ENCODE results near the gene MVB12A. TPM values are rescaled to one million over a fixed set of nuclear protein-coding genes. Genes with fewer than 3 reads are reported as not detected.

Gene MVB12A
- total and polyA plus RNA-seq, 10 of the 15 experiments (the other 5 are each of a cell fraction or from before 2014, with no cell fraction given), result 1.2 to 47.6 (median 26.3) TPM

DNA sequence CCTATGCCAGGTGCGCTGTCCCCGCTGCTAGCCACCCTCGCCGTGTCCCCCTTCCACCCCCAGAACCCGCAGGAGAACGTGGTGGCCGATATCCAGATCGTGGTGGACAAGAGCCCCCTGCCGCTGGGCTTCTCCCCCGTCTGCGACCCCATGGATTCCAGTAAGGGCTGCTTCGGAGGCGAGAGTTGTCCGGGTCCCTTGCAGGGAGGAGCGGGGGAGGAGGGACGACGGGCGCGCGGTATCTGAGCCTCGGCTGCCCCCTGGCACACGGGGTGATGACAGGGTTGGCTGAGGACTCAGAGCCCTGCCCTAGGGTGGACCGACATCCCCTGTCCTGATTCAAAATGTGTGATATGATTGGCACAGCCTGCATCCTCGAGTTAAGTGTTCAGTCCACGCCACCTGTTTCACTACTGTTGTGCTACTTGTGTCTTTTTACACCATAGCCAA lies 653 bp downstream of the MVB12A start (continued):
- no peak for TF ChIP-seq TCF12 (IDR thresholded peaks at IDR 0.05; ENCODE audit: low read depth, low read length)

DNA sequence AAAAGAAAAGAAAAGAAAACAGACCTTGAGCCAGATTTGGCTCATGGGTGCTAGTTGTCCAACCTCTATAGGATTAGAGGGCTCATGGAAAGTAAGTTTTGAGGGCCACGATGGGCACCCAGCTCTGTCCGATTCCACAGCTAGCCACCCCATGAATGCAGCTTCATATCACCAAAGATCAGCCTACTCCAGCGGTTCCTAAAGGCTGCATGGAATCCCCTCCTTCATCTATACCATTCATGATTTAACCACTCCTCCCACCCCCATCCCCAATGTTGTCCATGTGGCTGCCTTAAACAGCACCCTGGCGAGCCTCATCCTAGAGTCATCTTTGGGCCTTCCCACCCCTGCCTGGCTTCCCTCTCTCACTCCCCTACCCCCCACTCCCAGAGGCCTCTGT lies 2.1 kb downstream of the MVB12A start:
- FAIRE-seq, result no peak
- intact Hi-C loops (cut with micrococcal nuclease; ENCODE audit: unreplicated experiment), result no loop called here

More for the DNA sequence above, 2.1 kb downstream of the MVB12A start:
- WGBS (ENCODE audit: insufficient coverage, insufficient replicate concordance, low lambda C conversion rate, missing lambda C conversion rate), result 96% methylated on average over 4 of the region's 4 CpGs
- Histone ChIP-seq H3K9ac (ENCODE audit: control insufficient read depth, insufficient read depth, low read length) (no peak overlapping the region), H2AFZ (ENCODE audit: control insufficient read depth, low read depth, low read length) (no peak overlapping the region), H3K27me3 (replicated peaks in 1 of 2; ENCODE audit: control insufficient read depth in 2 of 2, insufficient read depth in 2 of 2, low read length in 1 of 2) (no peaks in the 10 kb centered on the region), H3K4me3 (no peak overlapping the region), H3K4me1 (ENCODE audit: control insufficient read depth, insufficient read depth, low read length) (peaks cover 3% of the 10 kb centered on the region; the same call in 1 of the 2 replicates), H3K9me3 (replicated peaks; ENCODE audit: control insufficient read depth, insufficient read depth, low read length) (no peaks in the 10 kb centered on the region), H3K4me2 (ENCODE audit: control insufficient read depth, insufficient read depth) (no peak overlapping the region), H3K27ac (ENCODE audit: control insufficient read depth, insufficient read depth) (no peak overlapping the region), H3K79me2 (ENCODE audit: control insufficient read depth, insufficient read depth, low read length) (peaks cover 2% of the 10 kb centered on the region; the same call in 1 of the 2 replicates), H3K36me3 (ENCODE audit: control insufficient read depth in 2 of 2, insufficient read depth in 2 of 2, low read length in 1 of 2) (no peaks in the 10 kb centered on the region), H4K20me1 (ENCODE audit: control insufficient read depth, insufficient read depth) (no peaks in the 10 kb centered on the region)
- ATAC-seq (no peak), DNase-seq (ENCODE audit: low read depth, low spot score) (no peak)
- ChIA-PET CTCF (no interaction called here), SMC1A (ENCODE audit: uncharacterized antibody, unreplicated experiment) (no interaction called here), RAD21 (ENCODE audit: unreplicated experiment) (no interaction called here), POLR2A (interaction anchor here (0.5 to 4.3 kb wide), 2 partner anchors 16 to 72 kb away, joined by 3 to 46 read pairs; partner anchors contain the start of gene BST2)
- in situ Hi-C loops (cut with MboI), result no loop called here
- no TSS peak for BruUV-seq (replicated peaks)
- TF ChIP-seq, protein P1, sequence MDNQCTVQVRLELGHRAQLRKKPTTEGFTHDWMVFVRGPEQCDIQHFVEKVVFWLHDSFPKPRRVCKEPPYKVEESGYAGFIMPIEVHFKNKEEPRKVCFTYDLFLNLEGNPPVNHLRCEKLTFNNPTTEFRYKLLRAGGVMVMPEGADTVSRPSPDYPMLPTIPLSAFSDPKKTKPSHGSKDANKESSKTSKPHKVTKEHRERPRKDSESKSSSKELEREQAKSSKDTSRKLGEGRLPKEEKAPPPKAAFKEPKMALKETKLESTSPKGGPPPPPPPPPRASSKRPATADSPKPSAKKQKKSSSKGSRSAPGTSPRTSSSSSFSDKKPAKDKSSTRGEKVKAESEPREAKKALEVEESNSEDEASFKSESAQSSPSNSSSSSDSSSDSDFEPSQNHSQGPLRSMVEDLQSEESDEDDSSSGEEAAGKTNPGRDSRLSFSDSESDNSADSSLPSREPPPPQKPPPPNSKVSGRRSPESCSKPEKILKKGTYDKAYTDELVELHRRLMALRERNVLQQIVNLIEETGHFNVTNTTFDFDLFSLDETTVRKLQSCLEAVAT (IDR thresholded peaks at IDR 0.05), result no peak
- TF ChIP-seq RFX5 (IDR thresholded peaks at IDR 0.05; ENCODE audit: low read depth, low read length) (no peak), STAT3 (IDR thresholded peaks at IDR 0.05; ENCODE audit: low read depth, low read length) (no peak), RB1 (IDR thresholded peaks at IDR 0.05; ENCODE audit: borderline replicate concordance) (no peak), IKZF1 (conservative IDR thresholded peaks at IDR 0.05) (no peak), CREM (IDR thresholded peaks at IDR 0.05; ENCODE audit: low read depth) (no peak), RCOR1 (conservative IDR thresholded peaks at IDR 0.05; ENCODE audit: low read depth, low read length) (no peak), GABPA (IDR thresholded peaks at IDR 0.05; ENCODE audit: low read depth) (no peak)
- TF ChIP-seq, protein P2, sequence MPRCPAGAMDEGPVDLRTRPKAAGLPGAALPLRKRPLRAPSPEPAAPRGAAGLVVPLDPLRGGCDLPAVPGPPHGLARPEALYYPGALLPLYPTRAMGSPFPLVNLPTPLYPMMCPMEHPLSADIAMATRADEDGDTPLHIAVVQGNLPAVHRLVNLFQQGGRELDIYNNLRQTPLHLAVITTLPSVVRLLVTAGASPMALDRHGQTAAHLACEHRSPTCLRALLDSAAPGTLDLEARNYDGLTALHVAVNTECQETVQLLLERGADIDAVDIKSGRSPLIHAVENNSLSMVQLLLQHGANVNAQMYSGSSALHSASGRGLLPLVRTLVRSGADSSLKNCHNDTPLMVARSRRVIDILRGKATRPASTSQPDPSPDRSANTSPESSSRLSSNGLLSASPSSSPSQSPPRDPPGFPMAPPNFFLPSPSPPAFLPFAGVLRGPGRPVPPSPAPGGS (IDR thresholded peaks at IDR 0.05; ENCODE audit: borderline replicate concordance, insufficient read depth, low read depth, low read length, poor library complexity, severe bottlenecking), result no peak
- TF ChIP-seq, protein P3, sequence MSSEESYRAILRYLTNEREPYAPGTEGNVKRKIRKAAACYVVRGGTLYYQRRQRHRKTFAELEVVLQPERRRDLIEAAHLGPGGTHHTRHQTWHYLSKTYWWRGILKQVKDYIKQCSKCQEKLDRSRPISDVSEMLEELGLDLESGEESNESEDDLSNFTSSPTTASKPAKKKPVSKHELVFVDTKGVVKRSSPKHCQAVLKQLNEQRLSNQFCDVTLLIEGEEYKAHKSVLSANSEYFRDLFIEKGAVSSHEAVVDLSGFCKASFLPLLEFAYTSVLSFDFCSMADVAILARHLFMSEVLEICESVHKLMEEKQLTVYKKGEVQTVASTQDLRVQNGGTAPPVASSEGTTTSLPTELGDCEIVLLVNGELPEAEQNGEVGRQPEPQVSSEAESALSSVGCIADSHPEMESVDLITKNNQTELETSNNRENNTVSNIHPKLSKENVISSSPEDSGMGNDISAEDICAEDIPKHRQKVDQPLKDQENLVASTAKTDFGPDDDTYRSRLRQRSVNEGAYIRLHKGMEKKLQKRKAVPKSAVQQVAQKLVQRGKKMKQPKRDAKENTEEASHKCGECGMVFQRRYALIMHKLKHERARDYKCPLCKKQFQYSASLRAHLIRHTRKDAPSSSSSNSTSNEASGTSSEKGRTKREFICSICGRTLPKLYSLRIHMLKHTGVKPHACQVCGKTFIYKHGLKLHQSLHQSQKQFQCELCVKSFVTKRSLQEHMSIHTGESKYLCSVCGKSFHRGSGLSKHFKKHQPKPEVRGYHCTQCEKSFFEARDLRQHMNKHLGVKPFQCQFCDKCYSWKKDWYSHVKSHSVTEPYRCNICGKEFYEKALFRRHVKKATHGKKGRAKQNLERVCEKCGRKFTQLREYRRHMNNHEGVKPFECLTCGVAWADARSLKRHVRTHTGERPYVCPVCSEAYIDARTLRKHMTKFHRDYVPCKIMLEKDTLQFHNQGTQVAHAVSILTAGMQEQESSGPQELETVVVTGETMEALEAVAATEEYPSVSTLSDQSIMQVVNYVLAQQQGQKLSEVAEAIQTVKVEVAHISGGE (CRISPR knock-in tag; IDR thresholded peaks at IDR 0.05), result no peak
- TF ChIP-seq, protein P4, sequence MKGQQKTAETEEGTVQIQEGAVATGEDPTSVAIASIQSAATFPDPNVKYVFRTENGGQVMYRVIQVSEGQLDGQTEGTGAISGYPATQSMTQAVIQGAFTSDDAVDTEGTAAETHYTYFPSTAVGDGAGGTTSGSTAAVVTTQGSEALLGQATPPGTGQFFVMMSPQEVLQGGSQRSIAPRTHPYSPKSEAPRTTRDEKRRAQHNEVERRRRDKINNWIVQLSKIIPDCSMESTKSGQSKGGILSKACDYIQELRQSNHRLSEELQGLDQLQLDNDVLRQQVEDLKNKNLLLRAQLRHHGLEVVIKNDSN (IDR thresholded peaks at IDR 0.05; ENCODE audit: borderline replicate concordance, extremely low read length, insufficient read depth, low read depth, low read length), result no peak
